ENCODE results near the gene FOXQ1. TPM values are rescaled to one million over a fixed set of nuclear protein-coding genes. Genes with fewer than 3 reads are reported as not detected.
A peak's percentile ranks its signal among the peaks of the same experiment; 100 is the strongest.

FOXQ1 gene
- total RNA-seq, 1 donor from 2014 or later: not detected

- H3K4me2 ChIP-seq: peak overlapping the region; percentile 84
- Mint-ChIP-seq H3K27ac (no peak overlapping the region), H3K4me3 (peak overlapping the region; percentile 86), H3K36me3 (no peaks in the 10 kb centered on the region), H3K27me3 (ENCODE audit: insufficient read depth, low read depth) (peaks cover 65% of the 10 kb centered on the region), H3K4me1 (peaks cover 26% of the 10 kb centered on the region), H3K9me3 (peaks cover 6% of the 10 kb centered on the region)
- H3K9me3 ChIP-seq (ENCODE audit: low read depth): no peaks in the 10 kb centered on the region
- TF ChIP-seq EZH2 (IDR thresholded peaks at IDR 0.05) (no peak), EZH2phosphoT487 (IDR thresholded peaks at IDR 0.05) (no peak)
- TF ChIP-seq, protein P1, sequence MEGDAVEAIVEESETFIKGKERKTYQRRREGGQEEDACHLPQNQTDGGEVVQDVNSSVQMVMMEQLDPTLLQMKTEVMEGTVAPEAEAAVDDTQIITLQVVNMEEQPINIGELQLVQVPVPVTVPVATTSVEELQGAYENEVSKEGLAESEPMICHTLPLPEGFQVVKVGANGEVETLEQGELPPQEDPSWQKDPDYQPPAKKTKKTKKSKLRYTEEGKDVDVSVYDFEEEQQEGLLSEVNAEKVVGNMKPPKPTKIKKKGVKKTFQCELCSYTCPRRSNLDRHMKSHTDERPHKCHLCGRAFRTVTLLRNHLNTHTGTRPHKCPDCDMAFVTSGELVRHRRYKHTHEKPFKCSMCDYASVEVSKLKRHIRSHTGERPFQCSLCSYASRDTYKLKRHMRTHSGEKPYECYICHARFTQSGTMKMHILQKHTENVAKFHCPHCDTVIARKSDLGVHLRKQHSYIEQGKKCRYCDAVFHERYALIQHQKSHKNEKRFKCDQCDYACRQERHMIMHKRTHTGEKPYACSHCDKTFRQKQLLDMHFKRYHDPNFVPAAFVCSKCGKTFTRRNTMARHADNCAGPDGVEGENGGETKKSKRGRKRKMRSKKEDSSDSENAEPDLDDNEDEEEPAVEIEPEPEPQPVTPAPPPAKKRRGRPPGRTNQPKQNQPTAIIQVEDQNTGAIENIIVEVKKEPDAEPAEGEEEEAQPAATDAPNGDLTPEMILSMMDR (IDR thresholded peaks at IDR 0.05): no peak
- no peaks in the 10 kb centered on the region for H3K36me3 ChIP-seq
- peaks cover 10% of the 10 kb centered on the region for H3K4me1 ChIP-seq
- peak overlapping the region; percentile 85 for H2AFZ ChIP-seq (replicated peaks)
- H3K79me2 ChIP-seq (ENCODE audit: low read depth): no peaks in the 10 kb centered on the region
- H3F3A ChIP-seq (ENCODE audit: low read depth): no peaks in the 10 kb centered on the region
- H3K4me3 ChIP-seq: peak overlapping the region; percentile 52
- peaks cover 56% of the 10 kb centered on the region for H4K20me1 ChIP-seq (ENCODE audit: low read depth)
- DNase-seq (ENCODE audit: low spot score): no peak
- H3K9ac ChIP-seq: no peak overlapping the region
- no peak overlapping the region for H3K27ac ChIP-seq
- peaks cover 96% of the 10 kb centered on the region for H3K27me3 ChIP-seq
Measured at GRCh38 chr6:1312203-1312472, 240 bp downstream of the FOXQ1 start.

DNA sequence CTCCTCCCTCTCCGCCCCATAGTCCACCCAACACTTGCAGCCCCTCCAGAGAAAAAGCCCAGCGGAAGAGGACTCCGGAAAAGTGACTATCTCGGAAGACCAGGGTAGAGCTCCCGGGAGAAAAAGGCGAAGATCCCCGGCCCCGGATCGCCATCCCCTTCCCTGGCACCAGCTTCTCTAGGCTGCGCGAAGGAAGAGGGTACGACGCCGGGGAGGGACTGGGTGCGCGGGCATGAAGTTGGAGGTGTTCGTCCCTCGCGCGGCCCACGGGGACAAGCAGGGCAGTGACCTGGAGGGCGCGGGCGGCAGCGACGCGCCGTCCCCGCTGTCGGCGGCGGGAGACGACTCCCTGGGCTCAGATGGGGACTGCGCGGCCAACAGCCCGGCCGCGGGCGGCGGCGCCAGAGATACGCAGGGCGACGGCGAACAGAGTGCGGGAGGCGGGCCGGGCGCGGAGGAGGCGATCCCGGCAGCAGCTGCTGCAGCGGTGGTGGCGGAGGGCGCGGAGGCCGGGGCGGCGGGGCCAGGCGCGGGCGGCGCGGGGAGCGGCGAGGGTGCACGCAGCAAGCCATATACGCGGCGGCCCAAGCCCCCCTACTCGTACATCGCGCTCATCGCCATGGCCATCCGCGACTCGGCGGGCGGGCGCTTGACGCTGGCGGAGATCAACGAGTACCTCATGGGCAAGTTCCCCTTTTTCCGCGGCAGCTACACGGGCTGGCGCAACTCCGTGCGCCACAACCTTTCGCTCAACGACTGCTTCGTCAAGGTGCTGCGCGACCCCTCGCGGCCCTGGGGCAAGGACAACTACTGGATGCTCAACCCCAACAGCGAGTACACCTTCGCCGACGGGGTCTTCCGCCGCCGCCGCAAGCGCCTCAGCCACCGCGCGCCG is 822 bp downstream of the FOXQ1 start:
- peaks cover 56% of the 10 kb centered on the region for H4K20me1 ChIP-seq (ENCODE audit: low read depth)
- Mint-ChIP-seq H3K4me1 (peaks cover 26% of the 10 kb centered on the region), H3K9me3 (peaks cover 6% of the 10 kb centered on the region), H3K4me3 (peak overlapping the region; percentile 86), H3K36me3 (no peaks in the 10 kb centered on the region), H3K27me3 (ENCODE audit: insufficient read depth, low read depth) (peaks cover 65% of the 10 kb centered on the region), H3K27ac (no peak overlapping the region)
- DNase-seq (ENCODE audit: low spot score): peak; percentile 66
- H3K27me3 ChIP-seq: peaks cover 95% of the 10 kb centered on the region
- H3F3A ChIP-seq (ENCODE audit: low read depth): peaks cover 3% of the 10 kb centered on the region
- peak overlapping the region; percentile 52 for H3K4me3 ChIP-seq
- no peaks in the 10 kb centered on the region for H3K79me2 ChIP-seq (ENCODE audit: low read depth)
- TF ChIP-seq EZH2phosphoT487 (IDR thresholded peaks at IDR 0.05): peak; percentile 99
- TF ChIP-seq, protein P1 (IDR thresholded peaks at IDR 0.05): peak; percentile 2
- peak; percentile 98 for TF ChIP-seq EZH2 (IDR thresholded peaks at IDR 0.05)
- H3K27ac ChIP-seq: no peak overlapping the region
- H2AFZ ChIP-seq (replicated peaks): peak overlapping the region; percentile 85
- no peaks in the 10 kb centered on the region for H3K36me3 ChIP-seq
- peak overlapping the region; percentile 84 for H3K4me2 ChIP-seq
- H3K9me3 ChIP-seq (ENCODE audit: low read depth): no peaks in the 10 kb centered on the region
- no peak overlapping the region for H3K9ac ChIP-seq
- H3K4me1 ChIP-seq: peaks cover 10% of the 10 kb centered on the region

DNA sequence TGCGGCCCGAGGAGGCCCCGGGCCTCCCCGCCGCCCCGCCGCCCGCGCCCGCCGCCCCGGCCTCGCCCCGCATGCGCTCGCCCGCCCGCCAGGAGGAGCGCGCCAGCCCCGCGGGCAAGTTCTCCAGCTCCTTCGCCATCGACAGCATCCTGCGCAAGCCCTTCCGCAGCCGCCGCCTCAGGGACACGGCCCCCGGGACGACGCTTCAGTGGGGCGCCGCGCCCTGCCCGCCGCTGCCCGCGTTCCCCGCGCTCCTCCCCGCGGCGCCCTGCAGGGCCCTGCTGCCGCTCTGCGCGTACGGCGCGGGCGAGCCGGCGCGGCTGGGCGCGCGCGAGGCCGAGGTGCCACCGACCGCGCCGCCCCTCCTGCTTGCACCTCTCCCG is 1.5 kb downstream of the FOXQ1 start:
- H3K27ac ChIP-seq: no peak overlapping the region
- Mint-ChIP-seq H3K4me1 (peaks cover 26% of the 10 kb centered on the region), H3K9me3 (peaks cover 13% of the 10 kb centered on the region), H3K27me3 (ENCODE audit: insufficient read depth, low read depth) (peaks cover 66% of the 10 kb centered on the region), H3K4me3 (no peak overlapping the region), H3K36me3 (no peaks in the 10 kb centered on the region), H3K27ac (no peak overlapping the region)
- H3F3A ChIP-seq (ENCODE audit: low read depth): peaks cover 3% of the 10 kb centered on the region
- H3K9ac ChIP-seq: no peak overlapping the region
- H3K4me3 ChIP-seq: no peak overlapping the region
- no peak overlapping the region for H2AFZ ChIP-seq (replicated peaks)
- H4K20me1 ChIP-seq (ENCODE audit: low read depth): peaks cover 56% of the 10 kb centered on the region
- H3K27me3 ChIP-seq: peaks cover 95% of the 10 kb centered on the region
- peaks cover 10% of the 10 kb centered on the region for H3K4me1 ChIP-seq
- no peaks in the 10 kb centered on the region for H3K36me3 ChIP-seq
- no peak overlapping the region for H3K4me2 ChIP-seq
- TF ChIP-seq EZH2phosphoT487 (IDR thresholded peaks at IDR 0.05) (no peak), EZH2 (IDR thresholded peaks at IDR 0.05) (no peak)
- TF ChIP-seq, protein P1 (IDR thresholded peaks at IDR 0.05): no peak
- no peaks in the 10 kb centered on the region for H3K79me2 ChIP-seq (ENCODE audit: low read depth)
- no peak for DNase-seq (ENCODE audit: low spot score)
- no peaks in the 10 kb centered on the region for H3K9me3 ChIP-seq (ENCODE audit: low read depth)
